HG03196 (cell line): ENCODE measurements around the gene LRP1.

Source experiments
- ATAC-seq: cut with Tn5 transposase; IDR thresholded peaks from one replicate; pipeline ENCODE4 v1.9.1; 2021; ENCODE audit not compliant: unreplicated experiment

The LRP1 gene

DNA sequence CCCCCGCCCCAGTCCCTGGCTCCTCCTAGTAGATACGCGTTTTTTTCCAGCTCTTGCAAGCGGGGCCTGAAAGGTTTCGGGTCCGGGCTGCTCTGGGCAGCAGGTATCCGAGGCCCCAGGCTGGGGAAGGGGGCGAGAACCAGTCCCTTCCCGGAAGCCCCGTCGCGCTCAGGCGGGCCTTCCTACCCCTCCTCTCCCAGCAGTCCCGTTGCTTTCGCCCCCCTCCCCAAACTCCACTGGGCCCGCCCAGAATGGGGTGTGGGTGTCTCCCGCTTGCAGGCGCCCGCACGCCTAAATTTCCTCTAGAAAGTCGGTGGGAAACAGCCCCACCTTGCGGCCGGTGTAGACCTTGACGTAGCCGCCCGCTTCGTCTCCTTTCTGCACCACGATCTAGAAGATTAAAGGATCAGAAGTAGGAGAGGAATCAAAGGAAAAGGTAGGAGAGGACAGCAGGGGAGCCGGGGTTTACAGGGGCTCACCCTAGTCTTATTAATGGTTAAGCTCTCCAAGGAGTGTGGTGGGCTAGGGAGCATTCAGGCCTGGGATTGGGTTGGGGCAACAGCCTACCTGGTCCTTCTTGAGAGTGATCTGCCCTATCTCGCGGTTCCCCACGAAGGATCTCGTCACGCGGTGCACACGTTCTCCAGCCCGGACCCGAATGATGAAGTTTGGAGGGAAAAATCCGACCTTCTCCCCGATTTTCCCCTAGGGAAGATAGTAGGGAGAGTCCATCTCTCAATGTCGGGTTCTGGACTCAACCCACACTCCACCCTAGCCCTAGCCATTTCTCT, 115.4 kb downstream of the LRP1 start:
- no peak for ATAC-seq

- no peak for ATAC-seq
Measured at GRCh38 chr12:57244312-57244696, 116.0 kb downstream of the LRP1 start.

DNA sequence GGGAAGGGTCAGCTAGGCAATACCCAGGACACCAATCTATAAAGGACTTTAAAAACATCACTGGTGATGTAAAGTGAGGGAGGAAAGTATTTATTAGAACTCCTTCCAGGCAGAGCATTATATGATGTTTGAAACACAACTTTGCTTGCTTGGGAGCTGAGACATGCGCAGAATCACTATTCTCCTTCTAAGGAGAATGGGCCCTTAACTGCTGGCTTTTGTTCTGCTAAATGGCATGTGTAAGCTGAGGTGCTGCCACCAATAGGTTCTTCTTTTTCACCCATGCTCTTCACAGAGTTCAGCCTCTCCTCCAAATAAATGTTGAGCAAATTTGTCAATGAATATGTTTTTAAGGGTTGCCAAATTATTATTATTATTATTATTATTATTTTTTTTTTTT, 118.8 kb downstream of the LRP1 start:
- ATAC-seq: no peak

- no peak for ATAC-seq
Measured at GRCh38 chr12:57248934-57249742, 120.9 kb downstream of the LRP1 start.

- no peak for ATAC-seq
Measured at GRCh38 chr12:57250541-57250940, 122.3 kb downstream of the LRP1 start.

DNA sequence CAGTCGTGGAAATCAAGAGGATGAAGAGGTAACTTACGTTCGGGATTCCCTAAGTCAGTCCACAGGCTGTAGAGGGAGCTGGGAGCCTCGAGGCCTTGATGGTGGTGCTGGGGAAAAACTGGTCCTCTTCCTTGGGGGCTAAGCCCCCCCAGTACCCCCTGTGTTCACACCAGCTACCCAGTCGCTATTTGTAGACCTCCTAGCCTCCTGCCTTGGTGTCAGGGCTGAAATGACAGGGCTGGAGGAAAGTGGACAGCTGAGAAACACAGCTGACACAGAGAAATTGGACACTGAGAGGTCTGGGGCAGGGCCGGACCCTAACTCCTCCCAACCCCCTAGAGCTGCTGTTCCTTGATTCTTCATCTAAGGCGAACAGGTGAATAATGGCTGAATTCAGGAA, 122.7 kb downstream of the LRP1 start, which contains the start of gene STAC3:
STAC3 (minus strand) TSS at position 232 of the 400 bp plus-strand sequence. CDS start 1,551 bp downstream, outside the sequence.
- no peak for ATAC-seq

DNA sequence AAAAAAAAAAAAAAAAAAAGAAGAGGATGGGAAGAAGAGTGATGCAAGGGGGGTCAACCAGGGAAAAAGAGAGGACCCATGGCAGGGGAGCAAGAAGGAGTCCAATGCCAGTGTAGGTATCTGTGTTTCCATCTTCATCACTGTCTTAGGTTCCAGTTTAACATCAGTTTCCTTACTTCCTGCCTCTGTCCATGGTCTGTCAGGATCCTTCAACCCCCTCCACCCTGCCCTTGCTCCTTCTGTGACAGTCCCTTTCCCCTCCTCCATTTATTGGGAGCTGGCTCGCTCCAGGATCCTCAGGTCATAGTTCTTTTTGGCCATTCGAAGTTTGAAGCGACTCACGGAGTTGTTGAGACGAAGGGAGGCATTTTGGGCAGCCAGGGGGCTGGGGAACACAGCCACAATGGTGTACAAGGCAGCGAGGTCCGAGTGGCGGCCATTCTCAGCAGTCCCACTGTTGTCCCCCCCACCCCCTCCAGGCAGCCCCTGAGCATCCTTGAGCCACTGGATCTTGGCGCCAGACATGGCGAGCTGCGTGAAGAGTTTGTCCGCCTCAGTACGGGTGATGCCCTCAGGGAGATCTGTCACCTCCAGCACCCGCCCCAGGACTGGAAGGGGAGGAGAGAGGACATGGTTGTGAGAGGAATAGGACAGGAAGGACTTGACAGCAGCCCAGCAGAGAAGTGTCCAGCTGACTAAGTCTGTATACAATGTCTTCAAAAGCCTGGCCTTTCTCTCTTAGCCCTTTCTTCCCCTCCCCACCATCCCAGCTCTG, 126.4 kb downstream of the LRP1 start:
- ATAC-seq: no peak

DNA sequence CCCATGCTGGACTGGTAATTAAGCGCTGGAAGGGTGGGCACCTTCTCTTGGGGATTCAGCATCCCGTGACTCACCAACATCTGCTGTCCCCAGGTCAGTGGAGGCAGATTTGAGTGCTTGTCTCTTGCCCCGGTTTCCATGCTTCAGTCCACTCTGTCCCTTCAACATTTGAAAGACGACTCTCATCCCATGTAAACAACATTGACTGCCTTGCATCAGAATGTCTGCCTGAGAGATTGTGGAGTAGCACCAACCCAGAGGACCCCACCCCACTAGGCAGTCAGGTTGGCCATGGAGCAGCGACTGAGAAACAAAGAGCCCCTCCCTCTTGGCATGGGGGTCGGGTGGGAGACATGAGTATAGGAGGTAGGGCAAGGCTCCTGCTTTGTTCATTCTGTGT, 127.6 kb downstream of the LRP1 start:
- no peak for ATAC-seq

DNA sequence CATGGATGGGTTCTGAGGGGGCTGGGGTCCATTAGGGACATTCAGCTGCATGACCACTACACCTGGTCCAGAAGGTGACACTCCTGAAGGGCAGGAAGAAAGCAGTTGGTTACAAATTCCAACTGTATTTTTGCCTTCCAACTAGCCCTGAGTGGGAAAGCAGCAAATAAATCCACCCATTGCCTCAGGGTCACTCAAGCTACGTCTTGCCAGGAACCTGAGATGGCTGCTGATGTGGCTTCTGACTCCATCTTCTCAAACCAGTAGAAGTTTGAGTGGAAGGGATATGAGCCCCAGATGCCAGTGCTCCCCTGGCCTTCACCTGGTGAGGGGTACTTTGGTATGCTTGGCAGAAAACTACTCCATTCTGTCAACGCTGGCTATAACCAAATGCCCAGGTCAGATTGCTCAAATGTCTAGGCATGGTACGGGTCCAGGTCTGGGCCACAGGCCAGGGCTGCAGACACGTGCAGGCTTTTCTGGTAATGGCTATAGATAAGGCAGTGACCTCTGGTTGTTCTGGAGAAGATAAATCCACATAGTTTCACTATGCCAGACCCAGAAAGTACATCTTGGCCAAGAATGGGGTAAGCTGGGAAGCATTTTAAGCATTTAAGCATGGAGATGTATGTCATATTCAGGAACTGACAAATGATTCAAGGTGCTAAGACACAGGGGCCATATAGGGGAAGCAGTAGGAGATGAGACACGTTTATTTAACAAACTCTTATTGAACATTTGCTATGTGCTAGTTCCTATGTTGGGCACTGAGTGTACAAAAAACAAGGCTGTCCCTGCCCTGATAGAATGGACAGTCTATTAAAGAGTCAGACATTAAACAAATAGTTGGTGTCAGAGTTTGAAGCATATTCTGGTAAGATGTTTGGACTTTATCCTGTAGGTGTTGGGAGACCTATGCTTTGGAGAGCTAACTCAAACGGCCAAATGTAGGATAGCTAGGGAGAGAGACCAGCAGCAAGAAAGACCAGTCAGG, 131.0 kb downstream of the LRP1 start:
- no peak for ATAC-seq

- no peak for ATAC-seq
Measured at GRCh38 chr12:57260366-57260765, 132.1 kb downstream of the LRP1 start.

DNA sequence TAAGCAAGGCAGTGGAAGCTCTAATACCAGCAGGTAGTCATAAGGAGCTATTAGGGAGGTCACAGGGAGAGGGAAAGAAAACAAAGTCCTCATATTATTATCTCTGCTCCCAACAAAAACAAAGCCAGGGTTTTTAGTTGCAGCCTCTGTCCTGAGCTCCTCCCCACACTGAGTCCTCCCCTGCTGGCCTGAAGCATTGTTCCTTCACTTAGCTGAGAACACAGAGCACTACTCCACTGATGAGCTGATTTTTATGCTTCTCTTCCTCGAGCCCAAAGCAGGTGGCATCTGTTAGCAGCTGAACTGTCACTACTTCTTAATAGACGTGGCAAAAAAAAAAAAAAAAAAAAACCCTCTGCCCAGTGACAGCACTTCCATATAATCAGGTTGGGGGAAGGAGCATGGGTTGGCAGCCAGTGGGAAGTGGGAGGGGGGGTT, 133.2 kb downstream of the LRP1 start:
- ATAC-seq: no peak

GRCh38 chr12:57262126-57262822, 134.0 kb downstream of the LRP1 start:
- no peak for ATAC-seq
